Type B pancreatic cell (in vitro differentiated cells): ENCODE data around the gene CABLES1. TPM values are rescaled to one million over a fixed set of nuclear protein-coding genes. Genes with fewer than 3 reads are reported as not detected.

Experiments
- DNase-seq: peaks from one replicate; pipeline ENCODE4 v3.0.0; 2021; ENCODE audit warnings: mixed read lengths; ENCODE audit not compliant: unreplicated experiment; ENCODE audit errors: extremely low spot score
- H3K27ac Mint-ChIP-seq: 2 replicates; pipeline ENCODE4 v1.8.0; 2021; ENCODE audit warnings: mild to moderate bottlenecking, mixed read lengths
- H3K27me3 Mint-ChIP-seq: 2 replicates; pipeline ENCODE4 v1.8.0; 2021; ENCODE audit warnings: mixed read lengths
- H3K36me3 Mint-ChIP-seq: 2 replicates; pipeline ENCODE4 v1.8.0; 2021; ENCODE audit warnings: mixed read lengths
- H3K4me1 Mint-ChIP-seq: one replicate; pipeline ENCODE4 v1.8.0; 2021; ENCODE audit warnings: mixed read lengths; ENCODE audit not compliant: unreplicated experiment
- H3K4me3 Mint-ChIP-seq: 2 replicates; pipeline ENCODE4 v1.8.0; 2021; ENCODE audit warnings: mild to moderate bottlenecking, mixed read lengths
- H3K9me3 Mint-ChIP-seq: 2 replicates; pipeline ENCODE4 v1.8.0; 2021; ENCODE audit warnings: mixed read lengths
- total RNA-seq: library from RNA; stranded (reverse); gene quantifications from 2 replicates; pipeline ENCODE4 v1.2.1, GENCODE V29; 2021; ENCODE audit warnings: low replicate concordance
- TF ChIP-seq, protein P1 (sequence below): fragments of 200-600 bp; sonication (generic); conservative IDR thresholded peaks from 2 replicates; pipeline ENCODE4 v1.5.0; 2021; ENCODE audit warnings: antibody characterized with exemption, mild to moderate bottlenecking

CABLES1 gene
- total RNA-seq, 1 donor from 2014 or later: 11.4 TPM

DNA sequence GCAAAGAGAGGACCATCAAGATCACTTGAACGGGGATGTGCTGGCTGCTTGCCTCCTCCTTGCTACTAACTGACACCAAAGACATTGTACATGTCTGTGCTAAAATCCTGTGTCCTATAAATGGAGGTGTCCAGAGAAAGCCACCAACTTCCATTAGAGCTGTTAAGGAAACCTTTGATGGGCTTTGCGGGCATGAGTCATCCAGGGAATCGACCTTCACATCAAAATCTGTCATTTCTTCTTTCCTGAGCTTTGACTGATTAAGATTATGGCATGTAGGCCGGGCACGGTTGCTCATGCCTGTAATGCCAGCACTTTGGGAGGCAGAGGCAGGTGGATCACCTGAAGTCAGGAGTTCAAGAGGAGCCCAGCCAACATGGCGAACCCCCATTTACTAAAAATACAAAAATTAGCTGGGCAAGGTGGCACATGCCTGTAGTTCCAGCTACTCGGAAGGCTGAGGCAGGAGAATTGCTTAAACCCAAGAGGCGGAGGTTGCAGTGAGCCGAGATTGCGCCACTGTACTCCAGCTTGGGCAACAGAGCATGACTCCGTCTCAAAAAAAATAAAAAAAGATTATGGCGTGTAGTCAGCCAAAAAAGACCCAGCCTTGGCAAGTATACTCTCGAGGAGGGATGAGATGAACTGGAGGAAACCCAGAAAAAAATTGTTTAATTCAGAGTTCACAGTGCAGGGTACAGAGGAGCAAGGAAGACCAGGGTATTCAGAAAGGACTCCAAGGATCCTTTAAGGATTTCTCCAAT is 115.8 kb downstream of the CABLES1 start:
- Mint-ChIP-seq H3K27ac (no peak overlapping the region), H3K36me3 (peaks cover 15% of the 10 kb centered on the region), H3K9me3 (no peaks in the 10 kb centered on the region), H3K27me3 (no peaks in the 10 kb centered on the region), H3K4me3 (no peak overlapping the region), H3K4me1 (no peaks in the 10 kb centered on the region)
- TF ChIP-seq, protein P1, sequence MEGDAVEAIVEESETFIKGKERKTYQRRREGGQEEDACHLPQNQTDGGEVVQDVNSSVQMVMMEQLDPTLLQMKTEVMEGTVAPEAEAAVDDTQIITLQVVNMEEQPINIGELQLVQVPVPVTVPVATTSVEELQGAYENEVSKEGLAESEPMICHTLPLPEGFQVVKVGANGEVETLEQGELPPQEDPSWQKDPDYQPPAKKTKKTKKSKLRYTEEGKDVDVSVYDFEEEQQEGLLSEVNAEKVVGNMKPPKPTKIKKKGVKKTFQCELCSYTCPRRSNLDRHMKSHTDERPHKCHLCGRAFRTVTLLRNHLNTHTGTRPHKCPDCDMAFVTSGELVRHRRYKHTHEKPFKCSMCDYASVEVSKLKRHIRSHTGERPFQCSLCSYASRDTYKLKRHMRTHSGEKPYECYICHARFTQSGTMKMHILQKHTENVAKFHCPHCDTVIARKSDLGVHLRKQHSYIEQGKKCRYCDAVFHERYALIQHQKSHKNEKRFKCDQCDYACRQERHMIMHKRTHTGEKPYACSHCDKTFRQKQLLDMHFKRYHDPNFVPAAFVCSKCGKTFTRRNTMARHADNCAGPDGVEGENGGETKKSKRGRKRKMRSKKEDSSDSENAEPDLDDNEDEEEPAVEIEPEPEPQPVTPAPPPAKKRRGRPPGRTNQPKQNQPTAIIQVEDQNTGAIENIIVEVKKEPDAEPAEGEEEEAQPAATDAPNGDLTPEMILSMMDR: no peak
- no peak for DNase-seq

DNA sequence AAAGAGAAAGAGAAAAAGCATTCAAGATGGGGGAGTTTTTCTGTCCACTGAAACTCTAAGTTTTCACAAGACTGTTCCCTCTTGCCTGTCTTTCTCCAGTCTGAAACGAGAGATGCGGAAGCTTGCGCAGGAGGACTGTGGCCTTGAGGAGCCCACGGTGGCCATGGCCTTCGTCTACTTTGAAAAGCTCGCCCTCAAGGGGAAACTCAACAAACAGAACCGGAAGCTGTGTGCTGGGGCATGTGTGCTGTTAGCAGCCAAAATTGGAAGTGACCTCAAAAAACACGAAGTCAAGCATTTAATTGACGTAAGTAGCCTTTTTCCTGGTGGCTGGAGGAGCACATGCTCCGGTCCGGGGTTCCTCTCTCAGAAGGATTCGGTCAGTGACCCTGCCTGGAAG is 118.3 kb downstream of the CABLES1 start:
- Mint-ChIP-seq H3K36me3 (peaks cover 22% of the 10 kb centered on the region), H3K27ac (no peak overlapping the region), H3K9me3 (no peaks in the 10 kb centered on the region), H3K27me3 (no peaks in the 10 kb centered on the region), H3K4me1 (peaks cover 17% of the 10 kb centered on the region), H3K4me3 (no peak overlapping the region)
- TF ChIP-seq, protein P1: no peak
- no peak for DNase-seq

DNA sequence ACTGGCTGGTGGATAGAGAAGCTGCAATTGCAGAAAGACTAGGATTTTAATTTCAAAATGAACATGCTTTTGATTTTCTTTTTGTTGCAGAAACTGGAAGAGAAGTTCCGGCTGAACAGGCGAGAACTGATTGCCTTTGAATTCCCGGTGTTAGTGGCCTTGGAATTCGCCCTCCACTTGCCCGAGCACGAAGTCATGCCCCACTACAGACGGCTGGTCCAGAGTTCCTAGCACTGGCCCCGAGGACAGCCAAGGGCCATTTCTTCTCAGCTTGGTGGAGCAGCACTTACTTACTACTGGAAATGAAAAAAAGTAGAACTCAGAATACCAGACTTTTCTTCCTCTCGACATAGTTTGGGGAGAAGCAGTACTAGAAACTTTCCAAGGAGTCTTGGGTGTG is 121.9 kb downstream of the CABLES1 start:
- Mint-ChIP-seq H3K27me3 (no peaks in the 10 kb centered on the region), H3K9me3 (no peaks in the 10 kb centered on the region), H3K4me1 (peaks cover 39% of the 10 kb centered on the region), H3K4me3 (no peak overlapping the region), H3K27ac (no peak overlapping the region), H3K36me3 (peaks cover 17% of the 10 kb centered on the region)
- no peak for DNase-seq
- TF ChIP-seq, protein P1: no peak

DNA sequence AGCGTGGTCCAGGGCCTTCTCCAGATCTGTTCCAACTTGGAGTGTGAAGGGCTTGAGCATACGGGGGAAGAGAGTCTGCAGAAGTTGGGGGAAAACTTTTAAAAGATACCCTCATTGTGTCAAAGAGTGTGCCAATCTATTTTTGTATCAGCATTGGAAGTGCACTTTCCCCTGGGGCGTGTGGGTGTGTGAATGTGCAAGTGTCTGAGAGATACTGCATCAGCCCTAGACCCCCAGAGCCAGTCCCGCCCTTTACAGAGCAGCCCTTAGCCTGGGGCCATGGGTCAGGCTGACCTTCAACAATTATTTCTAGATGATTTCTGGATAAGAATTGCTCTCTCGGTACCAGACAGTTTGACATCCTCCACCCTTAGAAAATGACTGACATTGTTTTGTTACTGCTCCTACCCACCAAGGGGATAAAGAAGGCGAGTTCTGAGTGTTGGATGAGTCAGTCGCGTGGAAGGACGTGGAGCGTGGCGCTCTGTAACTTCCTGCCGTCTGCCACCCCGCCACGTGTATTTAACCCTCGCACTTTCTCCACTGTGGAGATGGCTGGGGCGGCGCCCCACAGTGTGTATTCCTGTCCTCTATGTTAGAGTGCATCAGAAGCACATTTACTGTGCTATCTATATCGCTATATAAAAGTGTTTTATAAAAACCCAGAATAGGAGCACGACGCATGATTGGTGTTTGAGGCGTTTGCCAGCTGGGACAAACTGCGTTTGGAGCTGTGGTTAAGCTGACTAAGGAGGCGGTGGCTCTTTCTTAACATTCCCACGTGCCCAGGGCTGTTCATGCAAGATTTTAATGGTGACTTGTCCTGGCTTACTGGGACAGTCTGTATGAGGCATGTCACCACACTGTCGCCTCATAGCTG is 122.6 kb downstream of the CABLES1 start:
- Mint-ChIP-seq H3K36me3 (peaks cover 17% of the 10 kb centered on the region), H3K27me3 (no peaks in the 10 kb centered on the region), H3K27ac (peak overlapping the region; percentile 44), H3K4me3 (peak overlapping the region; percentile 20), H3K4me1 (peaks cover 39% of the 10 kb centered on the region), H3K9me3 (no peaks in the 10 kb centered on the region)
- TF ChIP-seq, protein P1: no peak
- no peak for DNase-seq

DNA sequence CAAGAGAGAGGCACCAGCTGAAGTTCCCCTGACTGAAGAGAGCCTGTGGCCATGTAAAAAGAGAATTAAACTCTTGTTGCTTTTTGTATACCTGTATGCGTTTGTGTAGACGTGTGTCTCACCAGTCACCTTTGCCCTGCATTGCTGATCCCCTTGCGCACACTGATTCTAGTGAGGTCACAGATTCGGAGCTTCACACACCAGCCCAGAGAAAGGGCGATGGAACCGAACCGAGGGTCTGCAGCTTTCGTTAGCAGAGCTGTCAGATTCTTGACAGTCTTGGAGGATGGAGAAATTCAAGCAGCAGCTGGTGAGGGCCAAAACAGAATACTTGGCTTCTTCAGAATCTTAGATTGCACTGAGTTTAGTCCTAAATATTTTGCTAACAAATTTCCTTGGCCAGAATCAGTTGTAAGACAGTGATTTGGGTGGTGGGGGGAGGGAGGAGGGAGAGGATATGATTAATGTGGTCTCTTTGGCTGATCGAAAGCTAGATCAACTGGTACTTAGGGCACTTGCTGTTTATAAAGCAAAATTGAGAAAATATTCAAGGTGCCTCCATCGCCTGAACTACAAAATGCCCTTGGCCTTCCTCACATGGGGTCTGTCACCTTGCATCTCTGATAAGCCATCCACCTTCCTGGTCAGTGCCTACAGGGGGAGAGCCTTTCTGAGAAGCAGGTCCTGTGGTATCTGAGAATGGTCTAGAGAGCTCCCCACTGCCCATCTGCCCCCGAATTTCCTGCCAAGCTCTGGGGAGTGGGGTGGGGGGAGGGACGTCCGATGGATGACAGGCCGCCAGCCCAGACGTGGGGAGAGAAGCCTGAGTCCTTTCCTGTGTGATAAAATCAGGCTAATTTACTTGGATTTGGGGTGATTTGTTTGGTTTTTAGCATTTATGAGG is 123.5 kb downstream of the CABLES1 start:
- peak overlapping the region; percentile 92 for H3K27ac Mint-ChIP-seq
- H3K36me3 Mint-ChIP-seq: peaks cover 14% of the 10 kb centered on the region
- peak overlapping the region; percentile 80 for H3K4me3 Mint-ChIP-seq
- peaks cover 39% of the 10 kb centered on the region for H3K4me1 Mint-ChIP-seq
- TF ChIP-seq, protein P1: no peak
- no peaks in the 10 kb centered on the region for H3K9me3 Mint-ChIP-seq
- DNase-seq: no peak
- no peaks in the 10 kb centered on the region for H3K27me3 Mint-ChIP-seq
